Prostate gland (tissue), 2 donors: ENCODE data around the gene TPRG1L. TPM values are rescaled to one million over a fixed set of nuclear protein-coding genes. Genes with fewer than 3 reads are reported as not detected.

ENCODE experiments used
- DNase-seq: peaks from one replicate; pipeline ENCODE4 v3.0.0-alpha.2; 2019; ENCODE audit warnings: low spot score
- H3K27ac ChIP-seq, 2 donors: fragments of 200-600 bp; sonication (generic); 2 replicates each; pipeline ENCODE4 v1.5.1; 2017 to 2019
- H3K27me3 ChIP-seq: fragments of 200-600 bp; sonication (generic); replicated peaks from 2 replicates; pipeline ENCODE4 v1.5.1; 2019; ENCODE audit not compliant: insufficient read depth
- H3K36me3 ChIP-seq, 2 donors: fragments of 200-600 bp; sonication (generic); 1 replicate in 1 of 2; 2 replicates in 1 of 2; pipeline versions ENCODE4 v1.5.1 to v1.8.1; 2017 to 2019
- H3K4me1 ChIP-seq: fragments of 200-600 bp; sonication (generic); replicated peaks from 2 replicates; pipeline ENCODE4 v1.5.1; 2019
- H3K4me3 ChIP-seq, 2 donors: fragments of 200-600 bp; sonication (generic); 2 replicates each; pipeline ENCODE4 v1.5.1; 2017 to 2019
- H3K9me3 ChIP-seq: fragments of 200-600 bp; sonication (generic); 2 replicates; pipeline ENCODE4 v1.5.1; 2017
- CTCF ChIP-seq, 4 experiments: fragments of 200-600 bp in 2 of 4; fragments of 450-650 bp in 2 of 4; sonication (generic) in 2 of 4; IDR thresholded peaks; 1 replicate in 3 of 4; 2 replicates in 1 of 4; pipeline ENCODE4 v1.5.1; 2016 to 2019; ENCODE audit warnings: antibody characterized with exemption in 4 of 4, mild to moderate bottlenecking in 2 of 4, moderate library complexity in 2 of 4
- POLR2A ChIP-seq: fragments of 450-650 bp; IDR thresholded peaks from one replicate; pipeline ENCODE4 v1.6.1; 2016; ENCODE audit warnings: antibody characterized with exemption, mild to moderate bottlenecking
- POLR2AphosphoS5 ChIP-seq: sonication (generic); formaldehyde crosslinking; IDR thresholded peaks from one replicate; pipeline ENCODE4 v1.6.1; 2017; ENCODE audit warnings: antibody characterized with exemption
- WGBS: methylation state at CpG from one replicate; pipeline ENCODE4 v1.1.5; 2018; 5-methylcytosine and 5-hydroxymethylcytosine counted together
- intact Hi-C: fragments of 100-400 bp; cut with DNase I; formaldehyde crosslinking; loops from one replicate; pipeline ENCODE4 v1.14.2; 2022
- total RNA-seq, 2 donors: library from RNA; depleted of rRNA; stranded (reverse); fragments of >200 nt; gene quantifications; one replicate each; pipeline ENCODE4 v1.1.0, GENCODE V29; 2016

The TPRG1L gene
- total RNA-seq, 2 donors from 2014 or later: 26.4 to 35.0 TPM

GRCh38 chr1:3664700-3665375, 40.0 kb downstream of the TPRG1L start:
- Histone ChIP-seq H3K9me3 (no peaks in the 10 kb centered on the region), H3K27ac (no peak overlapping the region), H3K4me1 (no peaks in the 10 kb centered on the region), H3K27me3 (no peaks in the 10 kb centered on the region), H3K4me3 (no peak overlapping the region), H3K36me3 (no peaks in the 10 kb centered on the region)
- WGBS: 66% methylated on average over 14 of the region's 14 CpGs
- intact Hi-C loops: no loop called here
- TF ChIP-seq POLR2A (no peak), CTCF (IDR thresholded peaks at IDR 0.05) (no peak), POLR2AphosphoS5 (no peak)
- DNase-seq: no peak

GRCh38 chr1:3668148-3668547, 43.3 kb downstream of the TPRG1L start:
- H3K4me3 ChIP-seq: no peak overlapping the region
- no peaks in the 10 kb centered on the region for H3K9me3 ChIP-seq
- H3K4me1 ChIP-seq: no peaks in the 10 kb centered on the region
- TF ChIP-seq CTCF (IDR thresholded peaks at IDR 0.05) (no peak), POLR2AphosphoS5 (no peak)
- WGBS: 77% methylated on average over 8 of the region's 8 CpGs
- intact Hi-C loops: no loop called here
- H3K27me3 ChIP-seq: no peaks in the 10 kb centered on the region
- no peaks in the 10 kb centered on the region for H3K36me3 ChIP-seq
- H3K27ac ChIP-seq: no peak overlapping the region
- no peak for DNase-seq

- peak; percentile 87 for DNase-seq
- no peaks in the 10 kb centered on the region for H3K27me3 ChIP-seq
- no peaks in the 10 kb centered on the region for H3K4me1 ChIP-seq
- H3K27ac ChIP-seq: no peak overlapping the region
- no peak for TF ChIP-seq POLR2A
- peak in 1 of 4 experiments; percentile 5 for TF ChIP-seq CTCF (IDR thresholded peaks at IDR 0.05)
- peak; percentile 84 for TF ChIP-seq POLR2AphosphoS5
- WGBS: 20% methylated on average over 28 of the region's 30 CpGs
- intact Hi-C loops: no loop called here
- H3K36me3 ChIP-seq: no peaks in the 10 kb centered on the region
- no peaks in the 10 kb centered on the region for H3K9me3 ChIP-seq
- no peak overlapping the region for H3K4me3 ChIP-seq
These were observed 43.9 kb downstream of the TPRG1L start for GRCh38 chr1:3668585-3669300.

- Histone ChIP-seq H3K4me1 (no peaks in the 10 kb centered on the region), H3K36me3 (no peaks in the 10 kb centered on the region), H3K27ac (no peak overlapping the region), H3K27me3 (no peaks in the 10 kb centered on the region), H3K9me3 (no peaks in the 10 kb centered on the region), H3K4me3 (no peak overlapping the region)
- WGBS: 83% methylated on average over 14 of the region's 14 CpGs
- intact Hi-C loops: no loop called here
- TF ChIP-seq POLR2A (no peak), POLR2AphosphoS5 (no peak), CTCF (IDR thresholded peaks at IDR 0.05) (no peak)
- DNase-seq: no peak
These were observed 44.6 kb downstream of the TPRG1L start for GRCh38 chr1:3669421-3669821.
